OCI-LY1 (cell line): ENCODE results near the gene FERMT3.

Experiments used
- H2AFZ ChIP-seq: fragments of 200-600 bp; sonication (generic), shearing (Covaris generic); 2 replicates; pipeline ENCODE4 v1.6.0; 2014; ENCODE audit warnings: antibody characterized with exemption, mild to moderate bottlenecking, low read length
- H3F3A ChIP-seq: fragments of 200-600 bp; sonication (generic), shearing (Covaris generic); 2 replicates; pipeline ENCODE4 v1.6.0; 2014; ENCODE audit warnings: mild to moderate bottlenecking, antibody characterized with exemption, low read length, moderate library complexity; ENCODE audit not compliant: insufficient read depth
- H3K27ac ChIP-seq: fragments of 200-600 bp; sonication (generic); 2 replicates; pipeline ENCODE4 v1.5.1; 2014; ENCODE audit warnings: low read length, mixed run types, mild to moderate bottlenecking, low read depth; ENCODE audit not compliant: poor library complexity, severe bottlenecking
- H3K27me3 ChIP-seq: fragments of 200-600 bp; sonication (generic); 2 replicates; pipeline ENCODE4 v1.6.0; 2014; ENCODE audit warnings: antibody characterized with exemption, mild to moderate bottlenecking, low read length, moderate library complexity; ENCODE audit not compliant: insufficient read depth
- H3K36me3 ChIP-seq: fragments of 200-600 bp; sonication (generic); 2 replicates; pipeline ENCODE4 v1.6.1; 2014; ENCODE audit warnings: mild to moderate bottlenecking, antibody characterized with exemption, low read length, moderate library complexity, mixed read lengths; ENCODE audit not compliant: insufficient read depth
- H3K4me1 ChIP-seq: fragments of 200-600 bp; sonication (generic); 2 replicates; pipeline ENCODE4 v1.5.1; 2014; ENCODE audit warnings: mild to moderate bottlenecking, low read length, moderate library complexity; ENCODE audit not compliant: insufficient read depth, severe bottlenecking
- H3K4me2 ChIP-seq: fragments of 200-600 bp; sonication (generic), shearing (Covaris generic); 2 replicates; pipeline ENCODE4 v1.6.1; 2014; ENCODE audit warnings: low read length
- H3K4me3 ChIP-seq: fragments of 200-600 bp; sonication (generic); 2 replicates; pipeline ENCODE4 v1.5.1; 2014; ENCODE audit warnings: low read length, low read depth, mild to moderate bottlenecking, mixed read lengths; ENCODE audit not compliant: poor library complexity, severe bottlenecking
- H3K79me2 ChIP-seq: fragments of 200-600 bp; shearing (Covaris generic); 2 replicates; pipeline ENCODE4 v1.6.1; 2016; ENCODE audit warnings: mixed run types, low read length, mixed read lengths; ENCODE audit not compliant: insufficient read depth
- H3K9ac ChIP-seq: fragments of 200-600 bp; sonication (generic), shearing (Covaris generic); 2 replicates; pipeline ENCODE4 v1.6.1; 2014; ENCODE audit warnings: mild to moderate bottlenecking, low read length, mixed read lengths
- H3K9me2 ChIP-seq: fragments of 200-600 bp; sonication (generic), shearing (Covaris generic); 2 replicates; pipeline ENCODE4 v1.6.1; 2014; ENCODE audit warnings: low read depth, mild to moderate bottlenecking, low read length, mixed read lengths
- H3K9me3 ChIP-seq: fragments of 200-600 bp; shearing (Covaris generic); 2 replicates; pipeline ENCODE4 v1.6.1; 2014; ENCODE audit warnings: low read length, mixed read lengths
- H4K20me1 ChIP-seq: fragments of 200-600 bp; sonication (generic), shearing (Covaris generic); 2 replicates; pipeline ENCODE4 v1.6.0; 2016; ENCODE audit warnings: mild to moderate bottlenecking, low read length; ENCODE audit not compliant: insufficient read depth
- EZH2 ChIP-seq: fragments of 200-600 bp; sonication (generic), shearing (Covaris generic); IDR thresholded peaks from 2 replicates; pipeline ENCODE4 v1.8.0; 2017; ENCODE audit warnings: borderline replicate concordance, mixed run types, mild to moderate bottlenecking, antibody characterized with exemption, low read length, moderate library complexity, mixed read lengths
- TF ChIP-seq, protein P1 (sequence below): fragments of 200-600 bp; sonication (generic), shearing (Covaris generic); IDR thresholded peaks from 2 replicates; pipeline ENCODE4 v1.5.1; 2017; ENCODE audit warnings: mild to moderate bottlenecking, antibody characterized with exemption, low read length, moderate library complexity, mixed read lengths

Gene FERMT3

DNA sequence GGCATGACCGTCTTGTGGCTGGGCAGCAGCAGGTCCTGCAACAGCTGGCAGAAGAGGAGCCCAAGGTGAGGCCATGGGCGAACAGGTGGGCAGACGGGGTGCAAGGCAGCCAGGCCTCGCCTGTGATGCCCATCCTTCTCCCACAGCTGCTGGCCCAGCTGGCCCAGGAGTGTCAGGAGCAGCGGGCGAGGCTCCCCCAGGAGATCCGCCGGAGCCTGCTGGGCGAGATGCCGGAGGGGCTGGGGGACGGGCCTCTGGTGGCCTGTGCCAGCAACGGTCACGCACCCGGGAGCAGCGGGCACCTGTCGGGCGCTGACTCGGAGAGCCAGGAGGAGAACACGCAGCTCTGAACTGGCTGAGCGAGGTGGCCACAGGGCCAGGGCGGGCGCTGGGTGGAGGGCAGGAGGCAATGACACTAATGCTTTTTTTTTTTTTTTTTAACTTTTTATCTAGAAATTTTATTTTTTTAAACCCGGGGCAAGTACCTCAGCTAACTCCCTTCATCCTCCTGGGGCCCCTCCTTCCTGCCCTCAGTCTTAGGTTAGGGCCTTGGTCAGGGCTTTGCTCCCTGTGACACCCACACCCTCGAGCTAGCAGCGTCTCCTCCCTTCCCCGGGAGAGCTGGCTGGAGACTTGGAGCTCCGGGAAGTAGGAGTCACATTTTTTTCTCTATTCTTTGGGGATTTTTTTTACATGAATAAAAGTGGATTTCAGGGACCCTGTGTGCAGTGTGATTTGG, 60.9 kb downstream of the FERMT3 start:
- H3K79me2 ChIP-seq = no peaks in the 10 kb centered on the region
- peak overlapping the region; percentile 91 for H3K27ac ChIP-seq
- peaks cover 27% of the 10 kb centered on the region for H3K4me1 ChIP-seq
- H3F3A ChIP-seq = no peaks in the 10 kb centered on the region
- no peaks in the 10 kb centered on the region for H3K9me2 ChIP-seq
- no peak overlapping the region for H2AFZ ChIP-seq
- no peak overlapping the region for H3K4me3 ChIP-seq
- peak overlapping the region; percentile 91; the same call in 1 of the 2 replicates for H3K9ac ChIP-seq
- H3K4me2 ChIP-seq = peak overlapping the region; percentile 93; the same call in 1 of the 2 replicates
- no peaks in the 10 kb centered on the region for H3K27me3 ChIP-seq
- H3K9me3 ChIP-seq = no peaks in the 10 kb centered on the region
- peaks cover 8% of the 10 kb centered on the region for H3K36me3 ChIP-seq
- no peaks in the 10 kb centered on the region for H4K20me1 ChIP-seq
- no peak for TF ChIP-seq EZH2
- TF ChIP-seq, protein P1, sequence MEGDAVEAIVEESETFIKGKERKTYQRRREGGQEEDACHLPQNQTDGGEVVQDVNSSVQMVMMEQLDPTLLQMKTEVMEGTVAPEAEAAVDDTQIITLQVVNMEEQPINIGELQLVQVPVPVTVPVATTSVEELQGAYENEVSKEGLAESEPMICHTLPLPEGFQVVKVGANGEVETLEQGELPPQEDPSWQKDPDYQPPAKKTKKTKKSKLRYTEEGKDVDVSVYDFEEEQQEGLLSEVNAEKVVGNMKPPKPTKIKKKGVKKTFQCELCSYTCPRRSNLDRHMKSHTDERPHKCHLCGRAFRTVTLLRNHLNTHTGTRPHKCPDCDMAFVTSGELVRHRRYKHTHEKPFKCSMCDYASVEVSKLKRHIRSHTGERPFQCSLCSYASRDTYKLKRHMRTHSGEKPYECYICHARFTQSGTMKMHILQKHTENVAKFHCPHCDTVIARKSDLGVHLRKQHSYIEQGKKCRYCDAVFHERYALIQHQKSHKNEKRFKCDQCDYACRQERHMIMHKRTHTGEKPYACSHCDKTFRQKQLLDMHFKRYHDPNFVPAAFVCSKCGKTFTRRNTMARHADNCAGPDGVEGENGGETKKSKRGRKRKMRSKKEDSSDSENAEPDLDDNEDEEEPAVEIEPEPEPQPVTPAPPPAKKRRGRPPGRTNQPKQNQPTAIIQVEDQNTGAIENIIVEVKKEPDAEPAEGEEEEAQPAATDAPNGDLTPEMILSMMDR = no peak

DNA sequence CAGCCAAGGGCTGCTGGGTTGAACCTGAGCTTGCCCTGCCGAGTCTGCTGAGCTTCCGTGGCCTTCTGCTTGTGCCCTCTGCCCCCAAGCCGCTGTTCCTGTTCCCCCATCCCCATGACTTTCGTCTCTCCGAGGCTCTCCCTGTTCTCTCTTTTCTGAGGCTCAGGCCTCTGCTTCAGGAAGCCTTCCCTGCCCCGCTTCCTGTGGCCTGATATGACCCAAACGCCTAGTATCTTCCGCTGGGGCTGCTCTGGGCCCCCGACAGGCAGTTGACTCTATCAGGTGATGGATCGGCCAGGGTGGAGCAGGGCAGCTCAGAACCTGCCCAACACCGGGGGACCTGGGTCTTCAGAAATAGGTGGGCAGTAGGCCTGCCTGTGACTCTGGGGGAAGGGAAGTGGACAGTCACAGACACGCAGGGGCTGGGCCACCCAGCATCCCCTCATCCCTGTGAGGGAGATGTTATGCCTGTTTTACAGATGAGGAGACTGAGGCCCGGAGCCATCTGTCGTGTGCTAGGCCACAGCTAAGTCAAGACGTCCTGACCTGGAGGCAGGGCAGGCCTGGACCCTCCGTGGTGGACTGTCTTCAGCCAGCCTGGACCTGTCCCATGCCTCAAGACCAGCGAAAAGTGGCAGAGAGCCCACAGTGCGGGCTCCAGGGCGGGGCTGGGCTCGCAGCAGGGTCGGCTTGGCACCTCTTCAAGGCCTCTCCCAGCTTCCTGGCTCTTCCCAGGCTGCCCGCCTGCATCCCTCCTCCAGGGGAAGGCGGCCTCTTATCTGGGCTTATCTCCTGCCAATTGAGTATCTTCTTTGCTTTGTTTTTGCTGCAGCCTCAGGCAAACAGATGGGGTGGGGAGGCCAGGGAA, 61.7 kb downstream of the FERMT3 start:
- Histone ChIP-seq H2AFZ (no peak overlapping the region), H4K20me1 (no peaks in the 10 kb centered on the region), H3K9ac (peak overlapping the region; percentile 91), H3K36me3 (no peaks in the 10 kb centered on the region), H3K79me2 (no peaks in the 10 kb centered on the region), H3K4me2 (peak overlapping the region; percentile 93), H3K27me3 (no peaks in the 10 kb centered on the region), H3K4me1 (peaks cover 27% of the 10 kb centered on the region), H3K9me3 (no peaks in the 10 kb centered on the region), H3K4me3 (peak overlapping the region; percentile 74), H3K9me2 (no peaks in the 10 kb centered on the region), H3K27ac (peak overlapping the region; percentile 91), H3F3A (no peaks in the 10 kb centered on the region)
- TF ChIP-seq EZH2 = no peak

DNA sequence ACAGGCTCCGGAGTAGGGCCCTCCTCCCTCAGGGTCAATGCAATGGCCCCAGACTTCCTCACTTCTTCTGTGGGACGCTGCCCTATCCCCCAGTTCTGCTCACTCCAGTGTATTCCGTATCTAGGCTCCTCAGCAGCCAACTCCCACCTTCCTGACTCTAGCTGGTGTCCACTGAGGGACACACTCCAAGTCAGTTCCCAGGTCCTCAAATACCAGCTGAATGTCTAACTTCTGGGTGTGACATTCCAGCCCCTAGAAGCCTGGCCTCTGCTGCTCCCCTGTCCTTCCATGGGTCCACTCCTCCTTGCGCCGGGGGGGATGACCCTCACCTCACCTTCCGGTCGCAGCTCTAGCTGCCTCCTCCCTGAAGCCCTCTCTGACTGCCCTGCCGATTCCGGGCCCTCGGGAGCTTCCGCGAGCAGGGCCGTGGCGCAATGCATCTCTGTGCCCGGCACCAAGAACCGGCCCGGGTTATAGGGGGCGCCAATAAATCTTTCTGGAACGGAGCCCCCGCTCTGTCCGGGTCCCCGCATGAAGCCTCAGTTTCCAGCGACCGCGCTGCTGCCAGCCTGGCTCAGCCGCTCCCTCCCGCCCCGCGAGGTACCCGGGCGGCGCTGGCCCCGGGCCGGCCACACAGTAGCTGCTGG, 62.5 kb downstream of the FERMT3 start:
- Histone ChIP-seq H2AFZ (no peak overlapping the region), H3F3A (no peaks in the 10 kb centered on the region), H3K27ac (peak overlapping the region; percentile 91), H4K20me1 (no peaks in the 10 kb centered on the region), H3K36me3 (no peaks in the 10 kb centered on the region), H3K4me1 (peaks cover 27% of the 10 kb centered on the region), H3K4me3 (peak overlapping the region; percentile 74), H3K4me2 (peak overlapping the region; percentile 93), H3K9me2 (no peaks in the 10 kb centered on the region), H3K9me3 (no peaks in the 10 kb centered on the region), H3K79me2 (no peaks in the 10 kb centered on the region), H3K9ac (peak overlapping the region; percentile 91), H3K27me3 (no peaks in the 10 kb centered on the region)
- TF ChIP-seq EZH2 = no peak
- TF ChIP-seq, protein P1 = peak; percentile 25; the same call in 1 of the 2 replicates
